Measurements from ENCODE around the gene ZNF554. TPM values are rescaled to one million over a fixed set of nuclear protein-coding genes. Genes with fewer than 3 reads are reported as not detected.

The ZNF554 gene
- polyA plus RNA-seq, 1 of the 3 experiments (the other 2 are of a cell fraction) = 1.7 TPM

- peaks cover 22% of the 10 kb centered on the region for H3K9me3 ChIP-seq
- TF ChIP-seq TAF1 (IDR thresholded peaks at IDR 0.05; ENCODE audit: borderline replicate concordance, low read depth, low read length) (no peak), MAX (IDR thresholded peaks at IDR 0.05; ENCODE audit: low read depth) (no peak), ELF1 (IDR thresholded peaks at IDR 0.05) (no peak), SIN3A (IDR thresholded peaks at IDR 0.05; ENCODE audit: borderline replicate concordance, low read depth, low read length) (no peak), GABPA (IDR thresholded peaks at IDR 0.05; ENCODE audit: low read depth) (no peak), TEAD4 (IDR thresholded peaks at IDR 0.05; ENCODE audit: borderline replicate concordance, insufficient read depth) (no peak), RFX5 (IDR thresholded peaks at IDR 0.05; ENCODE audit: low read length) (no peak), FOSL2 (IDR thresholded peaks at IDR 0.05; ENCODE audit: borderline replicate concordance, low read depth) (no peak), SMC3 (IDR thresholded peaks at IDR 0.05; ENCODE audit: low read depth, low read length) (no peak), JUND (IDR thresholded peaks at IDR 0.05) (no peak), PBX3 (IDR thresholded peaks at IDR 0.05) (no peak), EZH2phosphoT487 (IDR thresholded peaks at IDR 0.05; ENCODE audit: borderline replicate concordance, low read depth) (no peak), NRF1 (IDR thresholded peaks at IDR 0.05; ENCODE audit: low read depth, low read length) (no peak), YY1 (IDR thresholded peaks at IDR 0.05; ENCODE audit: low read depth) (no peak)
- TF ChIP-seq, protein P1, sequence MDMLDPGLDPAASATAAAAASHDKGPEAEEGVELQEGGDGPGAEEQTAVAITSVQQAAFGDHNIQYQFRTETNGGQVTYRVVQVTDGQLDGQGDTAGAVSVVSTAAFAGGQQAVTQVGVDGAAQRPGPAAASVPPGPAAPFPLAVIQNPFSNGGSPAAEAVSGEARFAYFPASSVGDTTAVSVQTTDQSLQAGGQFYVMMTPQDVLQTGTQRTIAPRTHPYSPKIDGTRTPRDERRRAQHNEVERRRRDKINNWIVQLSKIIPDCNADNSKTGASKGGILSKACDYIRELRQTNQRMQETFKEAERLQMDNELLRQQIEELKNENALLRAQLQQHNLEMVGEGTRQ (IDR thresholded peaks at IDR 0.05; ENCODE audit: borderline replicate concordance, low read depth, low read length) = no peak
- TF ChIP-seq, protein P2, sequence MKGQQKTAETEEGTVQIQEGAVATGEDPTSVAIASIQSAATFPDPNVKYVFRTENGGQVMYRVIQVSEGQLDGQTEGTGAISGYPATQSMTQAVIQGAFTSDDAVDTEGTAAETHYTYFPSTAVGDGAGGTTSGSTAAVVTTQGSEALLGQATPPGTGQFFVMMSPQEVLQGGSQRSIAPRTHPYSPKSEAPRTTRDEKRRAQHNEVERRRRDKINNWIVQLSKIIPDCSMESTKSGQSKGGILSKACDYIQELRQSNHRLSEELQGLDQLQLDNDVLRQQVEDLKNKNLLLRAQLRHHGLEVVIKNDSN (IDR thresholded peaks at IDR 0.05; ENCODE audit: borderline replicate concordance, low read depth) = no peak
- TF ChIP-seq, protein P3, sequence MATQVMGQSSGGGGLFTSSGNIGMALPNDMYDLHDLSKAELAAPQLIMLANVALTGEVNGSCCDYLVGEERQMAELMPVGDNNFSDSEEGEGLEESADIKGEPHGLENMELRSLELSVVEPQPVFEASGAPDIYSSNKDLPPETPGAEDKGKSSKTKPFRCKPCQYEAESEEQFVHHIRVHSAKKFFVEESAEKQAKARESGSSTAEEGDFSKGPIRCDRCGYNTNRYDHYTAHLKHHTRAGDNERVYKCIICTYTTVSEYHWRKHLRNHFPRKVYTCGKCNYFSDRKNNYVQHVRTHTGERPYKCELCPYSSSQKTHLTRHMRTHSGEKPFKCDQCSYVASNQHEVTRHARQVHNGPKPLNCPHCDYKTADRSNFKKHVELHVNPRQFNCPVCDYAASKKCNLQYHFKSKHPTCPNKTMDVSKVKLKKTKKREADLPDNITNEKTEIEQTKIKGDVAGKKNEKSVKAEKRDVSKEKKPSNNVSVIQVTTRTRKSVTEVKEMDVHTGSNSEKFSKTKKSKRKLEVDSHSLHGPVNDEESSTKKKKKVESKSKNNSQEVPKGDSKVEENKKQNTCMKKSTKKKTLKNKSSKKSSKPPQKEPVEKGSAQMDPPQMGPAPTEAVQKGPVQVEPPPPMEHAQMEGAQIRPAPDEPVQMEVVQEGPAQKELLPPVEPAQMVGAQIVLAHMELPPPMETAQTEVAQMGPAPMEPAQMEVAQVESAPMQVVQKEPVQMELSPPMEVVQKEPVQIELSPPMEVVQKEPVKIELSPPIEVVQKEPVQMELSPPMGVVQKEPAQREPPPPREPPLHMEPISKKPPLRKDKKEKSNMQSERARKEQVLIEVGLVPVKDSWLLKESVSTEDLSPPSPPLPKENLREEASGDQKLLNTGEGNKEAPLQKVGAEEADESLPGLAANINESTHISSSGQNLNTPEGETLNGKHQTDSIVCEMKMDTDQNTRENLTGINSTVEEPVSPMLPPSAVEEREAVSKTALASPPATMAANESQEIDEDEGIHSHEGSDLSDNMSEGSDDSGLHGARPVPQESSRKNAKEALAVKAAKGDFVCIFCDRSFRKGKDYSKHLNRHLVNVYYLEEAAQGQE (IDR thresholded peaks at IDR 0.05; ENCODE audit: low read depth, low read length) = no peak
- H3K36me3 ChIP-seq (replicated peaks in 1 of 2; ENCODE audit: control insufficient read depth in 1 of 2, insufficient read depth in 2 of 2, low read length in 1 of 2) = peaks cover 29 to 47% of the 10 kb centered on the region in 2 experiments
These were observed 36.9 kb downstream of the ZNF554 start for GRCh38 chr19:2856457-2857050.

More at GRCh38 chr19:2856457-2857050, 36.9 kb downstream of the ZNF554 start:
- ChIA-PET CTCF (interaction anchor here (1.2 to 1.4 kb wide), 2 partner anchors 10 to 30 kb away, joined by 3 read pairs; partner anchors contain the start of gene ZNF556), POLR2A (no interaction called here)
- Histone ChIP-seq H3K27ac (ENCODE audit: low read depth in 2 of 2, low read length in 1 of 2) (no peak overlapping the region), H3K4me3 (ENCODE audit: low read depth in 2 of 2, low read length in 1 of 2) (no peak overlapping the region), H3K4me2 (no peak overlapping the region), H3K27me3 (ENCODE audit: insufficient read depth) (no peaks in the 10 kb centered on the region), H2AFZ (ENCODE audit: low read depth) (no peak overlapping the region), H3K79me2 (ENCODE audit: insufficient read depth) (no peaks in the 10 kb centered on the region), H3K9me2 (no peaks in the 10 kb centered on the region), H4K20me1 (ENCODE audit: insufficient read depth) (no peaks in the 10 kb centered on the region), H3F3A (replicated peaks; ENCODE audit: insufficient read depth) (no peaks in the 10 kb centered on the region), H3K4me1 (ENCODE audit: control insufficient read depth in 1 of 2, insufficient read depth in 2 of 2, low read depth in 1 of 2, low read length in 1 of 2) (no peaks in the 10 kb centered on the region), H3K9ac (no peak overlapping the region)
- WGBS (ENCODE audit: low lambda C conversion rate) = 93% methylated on average over 5 of the region's 5 CpGs
- DNase-seq = no peak
